ENCODE data around the gene A3GALT2. TPM values are rescaled to one million over a fixed set of nuclear protein-coding genes. Genes with fewer than 3 reads are reported as not detected.
A peak's percentile ranks its signal among the peaks of the same experiment; 100 is the strongest.

The A3GALT2 gene
- total RNA-seq, 4 donors from 2014 or later: 0.58 TPM; not detected in 3

GRCh38 chr1:33363470-33363861 is 42.6 kb upstream of the A3GALT2 start:
- Histone ChIP-seq H3K27ac (peak overlapping the region; percentile 79 to 91), H3K4me1 (peaks cover 0 to 23% of the 10 kb centered on the region in 2 donors), H3K9me3 (no peaks in the 10 kb centered on the region), H3K4me3 (no peak overlapping the region), H3K27me3 (no peaks in the 10 kb centered on the region), H3K36me3 (no peaks in the 10 kb centered on the region)
- intact Hi-C loops (cut with DNase I; ENCODE audit: low total_unique reads): no loop called here
- DNase-seq: no peak
- TF ChIP-seq CTCF (IDR thresholded peaks at IDR 0.05) (no peak), POLR2A (IDR thresholded peaks at IDR 0.05) (no peak)

GRCh38 chr1:33363021-33363420 is 42.1 kb upstream of the A3GALT2 start:
- no peaks in the 10 kb centered on the region for H3K27me3 ChIP-seq
- no peak for DNase-seq
- H3K36me3 ChIP-seq: no peaks in the 10 kb centered on the region
- peak overlapping the region; percentile 79 to 91 for H3K27ac ChIP-seq
- intact Hi-C loops (cut with DNase I; ENCODE audit: low total_unique reads): no loop called here
- TF ChIP-seq POLR2A (IDR thresholded peaks at IDR 0.05): no peak
- TF ChIP-seq CTCF (IDR thresholded peaks at IDR 0.05): no peak
- no peaks in the 10 kb centered on the region for H3K9me3 ChIP-seq
- peaks cover 0 to 23% of the 10 kb centered on the region in 2 donors for H3K4me1 ChIP-seq
- no peak overlapping the region for H3K4me3 ChIP-seq

- Histone ChIP-seq H3K4me1 (peaks cover 0 to 23% of the 10 kb centered on the region in 2 donors), H3K36me3 (no peaks in the 10 kb centered on the region), H3K27me3 (no peaks in the 10 kb centered on the region), H3K27ac (peak overlapping the region in 1 of 2 donors; percentile 4), H3K4me3 (no peak overlapping the region), H3K9me3 (no peaks in the 10 kb centered on the region)
- TF ChIP-seq POLR2A (IDR thresholded peaks at IDR 0.05) (no peak), CTCF (IDR thresholded peaks at IDR 0.05) (no peak)
- DNase-seq: no peak
- intact Hi-C loops (cut with DNase I; ENCODE audit: low total_unique reads): no loop called here
Measured at GRCh38 chr1:33361532-33362235, 40.8 kb upstream of the A3GALT2 start.

- intact Hi-C loops (cut with DNase I; ENCODE audit: low total_unique reads): no loop called here
Measured at GRCh38 chr1:33360367-33360766, 39.5 kb upstream of the A3GALT2 start.

More at GRCh38 chr1:33360367-33360766, 39.5 kb upstream of the A3GALT2 start:
- H3K4me1 ChIP-seq: peaks cover 0 to 20% of the 10 kb centered on the region in 2 donors
- DNase-seq: no peak
- TF ChIP-seq POLR2A (IDR thresholded peaks at IDR 0.05): no peak
- no peak for TF ChIP-seq CTCF (IDR thresholded peaks at IDR 0.05)
- H3K9me3 ChIP-seq: no peaks in the 10 kb centered on the region
- no peak overlapping the region for H3K27ac ChIP-seq
- H3K4me3 ChIP-seq: no peak overlapping the region
- H3K36me3 ChIP-seq: no peaks in the 10 kb centered on the region
- H3K27me3 ChIP-seq: no peaks in the 10 kb centered on the region

All from uterus (tissue), 4 donors.